ENCODE results near the gene JPH3.
"Not testable (repeated sequence)": the region's sequence is repeated elsewhere in the genome, so short reads cannot be mapped to it uniquely, and the experiment has no call there.

The JPH3 gene

GRCh38 chr16:87720446-87720845 is 118.1 kb downstream of the JPH3 start:
- DNase-seq (ENCODE audit: low spot score): no peak
- no peak for TF ChIP-seq CTCF (IDR thresholded peaks at IDR 0.05; ENCODE audit: extremely low read depth, insufficient read depth, missing control alignments)
- in situ Hi-C loops (cut with MboI; ENCODE audit: low pct_unique_long_range_greater_than_20kb, low sequenced_read_pairs, unreplicated experiment): no loop called here

- in situ Hi-C loops (cut with MboI; ENCODE audit: low pct_unique_long_range_greater_than_20kb, low sequenced_read_pairs, unreplicated experiment): no loop called here
- DNase-seq (ENCODE audit: low spot score): no peak
- no peak for TF ChIP-seq CTCF (IDR thresholded peaks at IDR 0.05; ENCODE audit: extremely low read depth, insufficient read depth, missing control alignments)
Measured at GRCh38 chr16:87721622-87722585, 119.6 kb downstream of the JPH3 start.

GRCh38 chr16:87722590-87723225 is 120.4 kb downstream of the JPH3 start:
- TF ChIP-seq CTCF (IDR thresholded peaks at IDR 0.05; ENCODE audit: extremely low read depth, insufficient read depth, missing control alignments): no peak
- DNase-seq (ENCODE audit: low spot score): no peak

GRCh38 chr16:87723226-87723623 is 120.9 kb downstream of the JPH3 start:
- in situ Hi-C loops (cut with MboI; ENCODE audit: low pct_unique_long_range_greater_than_20kb, low sequenced_read_pairs, unreplicated experiment): no loop called here
- peak; percentile 74 for DNase-seq (ENCODE audit: low spot score)
- TF ChIP-seq CTCF (IDR thresholded peaks at IDR 0.05; ENCODE audit: extremely low read depth, insufficient read depth, missing control alignments): no peak

More at GRCh38 chr16:87722590-87723225, 120.4 kb downstream of the JPH3 start:
- in situ Hi-C loops (cut with MboI; ENCODE audit: low pct_unique_long_range_greater_than_20kb, low sequenced_read_pairs, unreplicated experiment): no loop called here

GRCh38 chr16:87724490-87725291 is 122.4 kb downstream of the JPH3 start:
- no peak for TF ChIP-seq CTCF (IDR thresholded peaks at IDR 0.05; ENCODE audit: extremely low read depth, insufficient read depth, missing control alignments)
- in situ Hi-C loops (cut with MboI; ENCODE audit: low pct_unique_long_range_greater_than_20kb, low sequenced_read_pairs, unreplicated experiment): no loop called here
- DNase-seq (ENCODE audit: low spot score): peak; percentile 57

- in situ Hi-C loops (cut with MboI; ENCODE audit: low pct_unique_long_range_greater_than_20kb, low sequenced_read_pairs, unreplicated experiment): no loop called here
- TF ChIP-seq CTCF (IDR thresholded peaks at IDR 0.05; ENCODE audit: extremely low read depth, insufficient read depth, missing control alignments): no peak
- no peak for DNase-seq (ENCODE audit: low spot score)
Measured at GRCh38 chr16:87725596-87726235, 123.4 kb downstream of the JPH3 start.

- in situ Hi-C loops (cut with MboI; ENCODE audit: low pct_unique_long_range_greater_than_20kb, low sequenced_read_pairs, unreplicated experiment); DNase-seq (ENCODE audit: low spot score): not testable (repeated sequence)
Measured at GRCh38 chr16:87726577-87726976, 124.3 kb downstream of the JPH3 start.
